Left lung (tissue), 10 donors: ENCODE measurements around the gene PLEKHA4. TPM values are rescaled to one million over a fixed set of nuclear protein-coding genes. Genes with fewer than 3 reads are reported as not detected.

ENCODE experiments used
- ATAC-seq: fragments of 200-7000 bp; cut with Tn5 transposase; one replicate; pipeline ENCODE4 v1.9.1; 2020; ENCODE audit warnings: moderate library complexity
- DNase-seq, 4 donors: peaks; one replicate each; pipeline ENCODE4 v3.0.0-alpha.2; 2013 to 2020
- H3K27ac ChIP-seq, 2 donors: fragments of 200-600 bp; sonication (generic) in 1 of 2; one replicate each; pipeline versions ENCODE4 v1.5.0 to v1.8.0; 2020 to 2021
- H3K27me3 ChIP-seq, 2 donors: fragments of 200-600 bp; sonication (generic) in 1 of 2; one replicate each; pipeline versions ENCODE4 v1.5.0 to v1.8.0; 2020 to 2021
- H3K36me3 ChIP-seq, 2 donors: fragments of 200-600 bp; sonication (generic) in 1 of 2; one replicate each; pipeline versions ENCODE4 v1.5.0 to v1.8.0; 2020 to 2021
- H3K4me1 ChIP-seq, 2 donors: fragments of 200-600 bp; one replicate each; pipeline ENCODE4 v1.8.0; 2021
- H3K4me3 ChIP-seq, 2 donors: fragments of 200-600 bp; sonication (generic) in 1 of 2; one replicate each; pipeline versions ENCODE4 v1.5.0 to v1.8.0; 2020 to 2021; ENCODE audit warnings: mild to moderate bottlenecking in 1 of 2
- H3K9me3 ChIP-seq, 2 donors: fragments of 200-600 bp; sonication (generic) in 1 of 2; one replicate each; pipeline versions ENCODE4 v1.5.0 to v1.8.0; 2020 to 2021
- CTCF ChIP-seq, 2 donors: fragments of 200-600 bp; sonication (generic) in 1 of 2; IDR thresholded peaks; one replicate each; pipeline versions ENCODE4 v1.5.0 to v1.8.0; 2021; ENCODE audit warnings: antibody characterized with exemption in 2 of 2
- intact Hi-C, 2 donors: fragments of 100-400 bp; cut with DNase I; formaldehyde crosslinking; loops; one replicate each; pipeline versions ENCODE4 v1.11.2 to v1.14.2; 2022
- polyA plus RNA-seq, 6 donors: library from polyadenylated mRNA; unstranded; fragments of 120-200 nt; gene quantifications; one replicate each; pipeline ENCODE4 v1.2.1, GENCODE V29; 2013; ENCODE audit not compliant: insufficient read length in 6 of 6
- total RNA-seq, 2 donors: library from RNA; stranded (reverse); fragmentation: NEBNext Ultra II Directional; extraction: Animal tissue kit (Norgen Biotek cat#: 25700); gene quantifications; one replicate each; pipeline ENCODE4 v1.2.1, GENCODE V29; 2021
- donor health status: DM: no; HTN: yes; CAD: no.
- donor health status: DM: no; HTN: no; CAD: no.

Gene PLEKHA4
- total and polyA plus RNA-seq, 8 donors, result 14.4 to 37.3 (median 18.7) TPM

- DNase-seq (peak in 1 of 4 donors; percentile 38), ATAC-seq (no peak)
- Histone ChIP-seq H3K27ac (no peak overlapping the region), H3K9me3 (no peaks in the 10 kb centered on the region), H3K36me3 (peaks cover 0 to 9% of the 10 kb centered on the region in 2 donors), H3K27me3 (no peaks in the 10 kb centered on the region), H3K4me3 (no peak overlapping the region), H3K4me1 (peaks cover 0 to 8% of the 10 kb centered on the region in 2 donors)
- intact Hi-C loops, result loop anchor here in 1 of 2 donors (10.0 kb wide), 1 partner anchor 46 kb away; no protein-coding TSS in a partner anchor
- TF ChIP-seq CTCF (IDR thresholded peaks at IDR 0.05), result no peak
Observed at GRCh38 chr19:48798937-48799336, 69.5 kb downstream of the PLEKHA4 start.

- Histone ChIP-seq H3K27ac (no peak overlapping the region), H3K27me3 (no peaks in the 10 kb centered on the region), H3K9me3 (no peaks in the 10 kb centered on the region), H3K4me1 (peaks cover 0 to 8% of the 10 kb centered on the region in 2 donors), H3K4me3 (no peak overlapping the region), H3K36me3 (peaks cover 0 to 9% of the 10 kb centered on the region in 2 donors)
- ATAC-seq (no peak), DNase-seq (no peak)
- TF ChIP-seq CTCF (IDR thresholded peaks at IDR 0.05), result no peak
- intact Hi-C loops, result loop anchor here in 1 of 2 donors (10.0 kb wide), 1 partner anchor 48 kb away; no protein-coding TSS in a partner anchor
Observed at GRCh38 chr19:48797103-48797502, 71.3 kb downstream of the PLEKHA4 start.

GRCh38 chr19:48796298-48797083 is 71.9 kb downstream of the PLEKHA4 start:
- H3K4me3 ChIP-seq, result no peak overlapping the region
- H3K9me3 ChIP-seq, result no peaks in the 10 kb centered on the region
- intact Hi-C loops, result loop anchor here in 1 of 2 donors (10.0 kb wide), 1 partner anchor 48 kb away; no protein-coding TSS in a partner anchor
- ATAC-seq (no peak), DNase-seq (no peak)
- peaks cover 0 to 8% of the 10 kb centered on the region in 2 donors for H3K4me1 ChIP-seq
- TF ChIP-seq CTCF (IDR thresholded peaks at IDR 0.05), result no peak
- H3K36me3 ChIP-seq, result peaks cover 0 to 9% of the 10 kb centered on the region in 2 donors
- H3K27ac ChIP-seq, result peak overlapping the region; percentile 63 to 67
- H3K27me3 ChIP-seq, result no peaks in the 10 kb centered on the region

- Histone ChIP-seq H3K9me3 (no peaks in the 10 kb centered on the region), H3K4me1 (peaks cover 0 to 8% of the 10 kb centered on the region in 2 donors), H3K36me3 (peaks cover 0 to 9% of the 10 kb centered on the region in 2 donors), H3K4me3 (no peak overlapping the region), H3K27me3 (no peaks in the 10 kb centered on the region), H3K27ac (peak overlapping the region; percentile 63 to 67)
- DNase-seq, result no peak
- TF ChIP-seq CTCF (IDR thresholded peaks at IDR 0.05), result no peak
- intact Hi-C loops, result loop anchor here in 1 of 2 donors (10.0 kb wide), 1 partner anchor 49 kb away; no protein-coding TSS in a partner anchor
- peak; percentile 22 for ATAC-seq
Observed at GRCh38 chr19:48795685-48796070, 72.7 kb downstream of the PLEKHA4 start.

GRCh38 chr19:48795055-48795684 is 73.2 kb downstream of the PLEKHA4 start:
- peak; percentile 84 to 94 for TF ChIP-seq CTCF (IDR thresholded peaks at IDR 0.05)
- H3K36me3 ChIP-seq, result peaks cover 0 to 9% of the 10 kb centered on the region in 2 donors
- H3K9me3 ChIP-seq, result no peaks in the 10 kb centered on the region
- peak overlapping the region; percentile 63 to 67 for H3K27ac ChIP-seq
- peak; percentile 92 to 96 (median 94) for DNase-seq
- ATAC-seq, result peak; percentile 99
- H3K27me3 ChIP-seq, result no peaks in the 10 kb centered on the region
- intact Hi-C loops, result loop anchor here in 1 of 2 donors (10.0 kb wide), 1 partner anchor 50 kb away; no protein-coding TSS in a partner anchor
- H3K4me1 ChIP-seq, result peaks cover 0 to 8% of the 10 kb centered on the region in 2 donors
- peak overlapping the region; percentile 28 to 51 for H3K4me3 ChIP-seq
